ENCODE measurements around the gene ANKRD63.

- no peak for TF ChIP-seq NR2F2 (IDR thresholded peaks at IDR 0.05)
- no peak for TF ChIP-seq REST (IDR thresholded peaks at IDR 0.05)
- TF ChIP-seq, protein P1, sequence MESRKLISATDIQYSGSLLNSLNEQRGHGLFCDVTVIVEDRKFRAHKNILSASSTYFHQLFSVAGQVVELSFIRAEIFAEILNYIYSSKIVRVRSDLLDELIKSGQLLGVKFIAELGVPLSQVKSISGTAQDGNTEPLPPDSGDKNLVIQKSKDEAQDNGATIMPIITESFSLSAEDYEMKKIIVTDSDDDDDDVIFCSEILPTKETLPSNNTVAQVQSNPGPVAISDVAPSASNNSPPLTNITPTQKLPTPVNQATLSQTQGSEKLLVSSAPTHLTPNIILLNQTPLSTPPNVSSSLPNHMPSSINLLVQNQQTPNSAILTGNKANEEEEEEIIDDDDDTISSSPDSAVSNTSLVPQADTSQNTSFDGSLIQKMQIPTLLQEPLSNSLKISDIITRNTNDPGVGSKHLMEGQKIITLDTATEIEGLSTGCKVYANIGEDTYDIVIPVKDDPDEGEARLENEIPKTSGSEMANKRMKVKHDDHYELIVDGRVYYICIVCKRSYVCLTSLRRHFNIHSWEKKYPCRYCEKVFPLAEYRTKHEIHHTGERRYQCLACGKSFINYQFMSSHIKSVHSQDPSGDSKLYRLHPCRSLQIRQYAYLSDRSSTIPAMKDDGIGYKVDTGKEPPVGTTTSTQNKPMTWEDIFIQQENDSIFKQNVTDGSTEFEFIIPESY (IDR thresholded peaks at IDR 0.05) = no peak
- no peak for TF ChIP-seq TAF1 (conservative IDR thresholded peaks at IDR 0.05)
- no peak for TF ChIP-seq CTCF (IDR thresholded peaks at IDR 0.05; ENCODE audit: low read depth, low read length, missing input control)
- no peak for TF ChIP-seq GABPA (IDR thresholded peaks at IDR 0.05 in 1 of 2, conservative IDR thresholded peaks at IDR 0.05 in 1 of 2)
- TF ChIP-seq, protein P2, sequence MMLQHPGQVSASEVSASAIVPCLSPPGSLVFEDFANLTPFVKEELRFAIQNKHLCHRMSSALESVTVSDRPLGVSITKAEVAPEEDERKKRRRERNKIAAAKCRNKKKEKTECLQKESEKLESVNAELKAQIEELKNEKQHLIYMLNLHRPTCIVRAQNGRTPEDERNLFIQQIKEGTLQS (IDR thresholded peaks at IDR 0.05) = no peak
- TF ChIP-seq, protein P3, sequence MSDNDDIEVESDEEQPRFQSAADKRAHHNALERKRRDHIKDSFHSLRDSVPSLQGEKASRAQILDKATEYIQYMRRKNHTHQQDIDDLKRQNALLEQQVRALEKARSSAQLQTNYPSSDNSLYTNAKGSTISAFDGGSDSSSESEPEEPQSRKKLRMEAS (IDR thresholded peaks at IDR 0.05) = no peak
- no peak for TF ChIP-seq RXRA (IDR thresholded peaks at IDR 0.05)
- no peak for TF ChIP-seq FOXA1 (IDR thresholded peaks at IDR 0.05)
- TF ChIP-seq RAD21 (IDR thresholded peaks at IDR 0.05) = no peak
- no peak for TF ChIP-seq JUND (IDR thresholded peaks at IDR 0.05)
- TF ChIP-seq YY1 (IDR thresholded peaks at IDR 0.05) = no peak
These were observed 17.5 kb downstream of the ANKRD63 start for GRCh38 chr15:40265355-40265754.
